AG04449 (cell line): ENCODE results near the gene BEAN1.
A peak's percentile ranks its signal among the peaks of the same experiment; 100 is the strongest.

Experiments used
- CTCF ChIA-PET: fragments of 350-600 bp; formaldehyde crosslinking; extraction: SDS; loops from one replicate; lab custom pipeline; 2021; ENCODE audit warnings: antibody characterized with exemption; lab: Yijun Ruan, JAX
- POLR2A ChIA-PET: fragments of 400-600, 350-600 bp; formaldehyde crosslinking; extraction: SDS; loops from one replicate; lab custom pipeline; 2020; ENCODE audit warnings: antibody characterized with exemption, inconsistent platforms; lab: Yijun Ruan, JAX
- DNase-seq: peaks from one replicate; pipeline ENCODE4 v3.0.0-alpha.2; 2010; ENCODE audit warnings: low read depth, low spot score
- H3K4me3 ChIP-seq: 2 replicates; pipeline ENCODE4 v1.5.1; 2011; ENCODE audit warnings: low read depth, mild to moderate bottlenecking, control low read depth, low read length
- CTCF ChIP-seq: IDR thresholded peaks from one replicate; pipeline ENCODE4 v1.5.1; 2011; ENCODE audit warnings: mild to moderate bottlenecking, moderate library complexity, low read length, control low read depth, inconsistent platforms; ENCODE audit not compliant: insufficient read depth; ENCODE audit errors: missing control alignments

Gene BEAN1

GRCh38 chr16:66427036-66427860 is at the start of gene BEAN1:
Gene BEAN1 (plus strand): TSS chr16:66427295. CDS start chr16:66437677, 10,382 bp downstream.
- CTCF ChIA-PET, result no interaction called here
- no peak for TF ChIP-seq CTCF
- POLR2A ChIA-PET, result no interaction called here
- DNase-seq, result no peak
- peak within 1 kb of the TSS; percentile 42 for H3K4me3 ChIP-seq

DNA sequence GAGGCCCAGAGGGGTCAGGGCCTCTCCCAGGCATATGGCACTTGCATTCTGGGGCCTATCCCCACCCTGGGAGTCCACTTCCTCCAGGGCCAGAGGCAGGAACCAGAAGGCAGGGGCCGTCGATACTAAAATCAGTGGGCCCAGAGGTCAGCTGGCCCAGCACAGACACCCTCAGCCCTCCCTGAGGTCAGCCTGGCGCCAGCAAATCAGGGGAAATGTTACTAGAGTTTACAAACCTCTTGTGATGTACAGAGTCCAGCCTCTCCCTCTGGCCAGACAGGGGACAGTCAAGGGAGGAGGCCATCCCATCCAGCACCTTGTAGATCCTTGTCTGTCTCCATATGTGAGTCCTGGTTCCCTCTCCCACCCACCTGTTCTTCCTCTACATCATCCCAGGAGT is 49.8 kb upstream of the BEAN1 start:
- CTCF ChIA-PET, result no interaction called here
- H3K4me3 ChIP-seq, result no peak overlapping the region
- POLR2A ChIA-PET, result no interaction called here
- no peak for TF ChIP-seq CTCF
- DNase-seq, result no peak

DNA sequence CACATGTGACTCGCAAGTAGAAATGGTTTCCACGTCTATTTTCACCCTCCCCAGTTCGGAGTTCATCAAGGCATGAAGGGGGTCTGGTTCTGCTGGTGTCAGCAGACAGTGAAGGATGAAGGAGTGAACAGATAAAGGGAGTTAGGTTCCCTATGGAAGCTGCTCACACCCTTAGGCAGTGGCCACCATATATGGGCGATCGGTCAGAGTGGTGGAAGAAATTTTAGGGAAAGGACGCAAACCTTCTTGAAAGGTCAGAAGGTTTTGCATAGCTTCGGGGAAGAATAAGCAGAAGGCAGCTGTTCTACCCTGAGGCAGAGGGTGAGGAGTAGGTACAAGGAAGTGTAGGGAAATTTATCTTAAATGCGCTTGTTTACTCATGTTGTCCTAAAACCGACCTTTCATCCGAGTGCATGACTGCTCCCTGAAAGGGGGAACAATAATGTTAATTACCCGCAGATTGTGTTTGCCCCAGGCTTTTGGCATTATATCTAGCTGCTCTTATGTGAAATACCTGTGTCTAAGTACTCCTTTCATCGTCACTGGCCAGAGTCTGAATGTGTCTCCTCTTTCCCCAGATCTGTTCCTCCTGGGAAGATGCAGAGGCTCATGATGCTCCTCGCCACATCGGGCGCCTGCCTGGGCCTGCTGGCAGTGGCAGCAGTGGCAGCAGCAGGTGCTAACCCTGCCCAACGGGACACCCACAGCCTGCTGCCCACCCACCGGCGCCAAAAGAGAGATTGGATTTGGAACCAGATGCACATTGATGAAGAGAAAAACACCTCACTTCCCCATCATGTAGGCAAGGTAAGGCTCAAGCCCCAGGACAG is 48.1 kb upstream of the BEAN1 start:
- CTCF ChIA-PET, result interaction anchor here (0.8 to 1.3 kb wide), 2 partner anchors 11 to 21 kb away, joined by 3 to 4 read pairs; no protein-coding TSS in a partner anchor
- no peak overlapping the region for H3K4me3 ChIP-seq
- POLR2A ChIA-PET, result no interaction called here
- no peak for DNase-seq
- no peak for TF ChIP-seq CTCF

GRCh38 chr16:66379571-66379941 is 47.5 kb upstream of the BEAN1 start:
- no peak for DNase-seq
- H3K4me3 ChIP-seq, result no peak overlapping the region
- POLR2A ChIA-PET, result no interaction called here
- no peak for TF ChIP-seq CTCF
- CTCF ChIA-PET, result no interaction called here

DNA sequence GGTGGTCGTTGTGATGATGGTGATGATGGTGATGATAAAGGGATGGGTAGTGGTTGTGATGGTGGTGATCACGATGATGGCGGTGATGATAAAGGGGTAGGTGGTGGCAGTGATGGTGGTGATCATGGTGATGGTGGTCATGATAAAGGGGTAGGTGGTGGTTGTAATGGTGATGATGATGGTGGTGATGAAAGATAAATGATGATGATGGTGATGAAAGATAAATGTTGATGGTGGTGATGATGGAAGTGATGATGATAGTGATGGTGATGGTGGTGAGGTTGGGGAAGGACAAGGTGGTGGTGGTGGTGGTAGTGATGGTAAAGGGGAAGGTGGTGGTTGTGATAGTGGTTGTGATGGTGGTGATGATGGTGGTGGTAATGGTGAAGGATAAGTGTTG is 46.7 kb upstream of the BEAN1 start:
- DNase-seq, result no peak
- H3K4me3 ChIP-seq, result no peak overlapping the region
- POLR2A ChIA-PET, result no interaction called here
- CTCF ChIA-PET, result interaction anchor here (0.7 to 2.0 kb wide), 2 partner anchors 23 to 27 kb away, joined by 3 to 6 read pairs; no protein-coding TSS in a partner anchor
- no peak for TF ChIP-seq CTCF
